HG02885 (cell line): Measurements from ENCODE around the gene SLC35F6.

Experiments used
- ATAC-seq: cut with Tn5 transposase; IDR thresholded peaks from one replicate; pipeline ENCODE4 v1.9.1; 2021; ENCODE audit warnings: mild to moderate bottlenecking; ENCODE audit not compliant: unreplicated experiment, poor library complexity

Gene SLC35F6, protein sequence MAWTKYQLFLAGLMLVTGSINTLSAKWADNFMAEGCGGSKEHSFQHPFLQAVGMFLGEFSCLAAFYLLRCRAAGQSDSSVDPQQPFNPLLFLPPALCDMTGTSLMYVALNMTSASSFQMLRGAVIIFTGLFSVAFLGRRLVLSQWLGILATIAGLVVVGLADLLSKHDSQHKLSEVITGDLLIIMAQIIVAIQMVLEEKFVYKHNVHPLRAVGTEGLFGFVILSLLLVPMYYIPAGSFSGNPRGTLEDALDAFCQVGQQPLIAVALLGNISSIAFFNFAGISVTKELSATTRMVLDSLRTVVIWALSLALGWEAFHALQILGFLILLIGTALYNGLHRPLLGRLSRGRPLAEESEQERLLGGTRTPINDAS

DNA sequence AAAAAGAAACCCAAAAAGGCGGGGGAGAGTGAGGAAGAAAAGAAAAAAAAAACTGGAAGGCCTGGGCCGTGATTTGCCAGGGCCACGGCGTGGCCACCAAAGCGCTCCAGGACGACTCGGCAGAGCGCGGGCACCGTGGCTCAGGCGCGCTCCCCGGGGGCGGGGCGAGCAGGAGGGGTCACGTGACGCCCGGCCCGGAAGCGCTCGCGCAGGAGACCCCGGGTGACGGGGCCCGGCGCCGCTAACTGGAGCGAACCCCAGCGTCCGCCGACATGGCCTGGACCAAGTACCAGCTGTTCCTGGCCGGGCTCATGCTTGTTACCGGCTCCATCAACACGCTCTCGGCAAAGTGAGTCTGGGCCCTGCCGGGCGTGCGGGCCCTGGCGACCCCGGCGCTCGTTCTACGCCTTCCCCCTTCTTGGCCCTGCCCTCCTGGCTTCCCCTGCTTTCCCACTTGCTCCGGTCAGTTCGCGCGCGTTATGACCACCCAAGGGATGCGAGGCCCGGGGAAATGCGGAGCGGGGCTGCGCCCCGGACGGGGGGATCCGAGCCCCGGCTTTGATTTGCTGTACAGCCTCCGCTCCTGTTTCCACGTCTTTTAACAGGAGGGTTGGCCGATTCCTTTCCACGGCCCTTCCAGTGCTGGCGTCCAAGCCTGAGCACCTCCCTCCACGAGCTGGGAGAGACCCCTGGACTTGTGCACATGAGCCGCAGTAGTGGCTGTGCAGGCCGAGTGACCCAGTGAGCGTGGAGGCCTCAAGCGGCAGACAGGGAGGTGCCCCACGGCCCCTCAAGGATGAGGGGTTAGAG, at the start of gene SLC35F6:
SLC35F6 (plus strand) TSS at position 207 of the 810 bp plus-strand sequence; CDS start at position 273, 66 bp downstream.
- ATAC-seq, result peak; percentile 92

DNA sequence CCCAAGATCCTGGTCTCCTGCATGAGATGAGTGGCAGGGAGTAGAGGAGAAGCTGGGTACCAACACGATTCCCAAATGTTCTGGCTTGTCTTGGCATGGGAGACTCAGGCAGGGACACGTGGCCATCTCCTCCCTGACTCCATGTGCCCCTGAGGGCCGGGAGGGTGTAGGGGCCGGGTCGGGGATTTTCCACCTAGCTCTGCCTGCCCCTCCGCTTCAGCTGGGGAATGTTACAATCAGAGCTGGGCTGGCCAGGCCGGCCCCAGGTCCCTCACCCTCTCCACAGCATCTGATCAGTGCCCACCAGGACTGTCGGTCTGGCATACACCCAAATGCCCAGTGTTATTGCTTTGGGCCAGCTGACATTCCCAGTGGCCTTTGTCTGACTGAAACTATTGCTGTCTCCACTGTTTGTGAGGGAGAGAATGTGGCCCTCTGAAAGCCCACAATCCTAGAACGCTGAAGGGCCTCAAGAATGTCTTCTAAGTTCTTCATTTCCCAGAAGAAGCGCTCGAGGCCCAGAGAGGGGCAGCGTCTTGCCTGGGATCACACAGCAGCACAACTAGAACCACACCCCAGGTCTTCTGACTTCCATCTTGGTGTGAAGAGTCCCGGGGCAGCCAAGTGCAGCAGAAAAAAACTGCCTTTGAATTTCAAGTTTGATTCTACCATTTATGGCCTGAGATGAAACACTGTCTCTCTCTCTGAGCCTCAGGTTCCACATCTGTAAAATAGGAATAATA, 48.4 kb upstream of the SLC35F6 start:
- no peak for ATAC-seq

DNA sequence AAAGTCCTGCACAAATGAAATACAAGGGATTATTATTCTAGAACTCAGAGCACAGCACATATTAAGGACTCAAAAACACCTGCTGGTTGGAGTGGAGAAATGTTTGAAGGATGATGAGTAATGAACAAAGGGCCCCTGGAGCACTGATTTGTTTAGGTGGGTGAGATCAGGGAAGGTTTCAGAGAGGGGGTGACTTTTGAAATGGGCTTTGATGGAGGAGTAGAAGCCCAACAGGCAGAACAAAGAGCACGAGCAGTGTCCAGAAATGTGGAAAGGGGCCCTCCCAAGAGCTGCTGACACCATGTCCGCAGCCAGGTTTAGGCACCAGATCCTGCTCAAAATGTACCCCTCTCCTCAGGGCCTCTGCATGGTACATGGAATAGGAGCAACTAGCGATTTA, 47.7 kb upstream of the SLC35F6 start:
- no peak for ATAC-seq

DNA sequence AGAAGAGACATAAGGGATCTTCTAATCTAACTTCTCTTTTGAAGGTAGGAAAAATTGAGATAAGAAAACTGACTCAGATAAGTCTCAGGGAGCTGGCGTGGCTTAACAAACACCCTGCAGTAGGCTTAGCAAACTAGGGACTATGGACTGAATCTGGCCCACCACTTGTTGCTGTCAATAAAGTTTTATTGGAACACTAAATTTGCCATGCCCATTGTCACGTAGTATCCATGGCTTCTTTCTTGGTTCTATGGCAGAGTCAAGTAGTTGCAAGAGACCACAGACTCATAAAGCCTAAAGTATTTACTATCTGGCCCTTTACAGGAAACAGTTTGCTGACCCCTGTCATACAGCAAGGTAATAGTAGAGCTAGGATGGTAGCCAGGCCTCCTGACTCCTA, 47.3 kb upstream of the SLC35F6 start:
- no peak for ATAC-seq

DNA sequence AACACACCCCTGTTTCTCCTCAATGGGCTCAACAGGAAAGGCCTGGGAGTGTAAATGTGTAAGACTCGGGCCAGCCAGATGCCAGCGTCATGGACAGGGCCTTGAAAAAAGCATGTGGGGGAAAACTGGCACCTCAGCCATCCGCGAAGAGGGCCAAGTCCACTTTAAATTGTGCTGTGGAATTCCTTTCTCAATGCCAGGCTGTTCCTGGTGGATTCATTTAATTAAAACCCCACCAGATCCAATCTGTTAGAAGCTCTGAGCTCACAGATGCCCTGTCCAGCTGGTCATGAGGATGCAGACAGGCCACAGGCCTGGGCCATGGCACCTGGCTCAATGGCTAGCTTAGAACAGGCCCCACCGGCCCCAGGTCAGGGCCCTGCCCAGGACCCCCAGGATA, 46.7 kb upstream of the SLC35F6 start:
- no peak for ATAC-seq

DNA sequence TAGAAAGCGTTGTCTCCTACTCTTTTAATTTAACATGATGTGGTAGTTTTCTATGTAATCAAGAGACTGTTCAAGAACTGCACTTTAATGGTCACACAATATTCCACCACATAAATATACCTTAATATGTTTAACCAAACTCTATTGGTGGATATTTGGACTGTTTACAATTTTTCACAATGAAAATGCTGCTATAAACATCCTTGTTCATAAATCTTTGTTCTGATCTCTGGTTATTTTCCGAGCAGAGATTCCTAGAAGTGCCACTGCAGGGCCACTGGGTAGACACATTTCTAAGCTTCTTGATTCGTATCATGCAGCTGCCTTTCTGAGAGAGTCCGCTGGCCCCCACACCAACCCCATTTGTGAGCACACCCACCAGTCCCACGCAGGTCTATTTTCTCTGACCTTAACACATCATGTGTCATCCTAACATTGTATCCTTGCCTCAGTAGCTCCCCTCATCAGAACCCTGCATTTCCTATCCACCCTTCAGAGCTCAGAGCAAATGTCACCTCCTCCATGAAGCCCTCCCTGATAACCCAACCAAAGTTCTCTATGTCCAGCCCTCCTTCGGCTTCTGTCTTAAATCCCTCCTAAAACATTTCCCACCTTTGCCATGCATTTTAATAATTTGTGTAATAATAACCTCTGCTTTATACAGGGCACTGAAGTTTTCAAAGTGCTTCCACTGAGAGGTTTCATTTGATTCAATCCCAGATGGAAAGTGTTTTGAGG, 45.0 kb upstream of the SLC35F6 start:
- no peak for ATAC-seq

DNA sequence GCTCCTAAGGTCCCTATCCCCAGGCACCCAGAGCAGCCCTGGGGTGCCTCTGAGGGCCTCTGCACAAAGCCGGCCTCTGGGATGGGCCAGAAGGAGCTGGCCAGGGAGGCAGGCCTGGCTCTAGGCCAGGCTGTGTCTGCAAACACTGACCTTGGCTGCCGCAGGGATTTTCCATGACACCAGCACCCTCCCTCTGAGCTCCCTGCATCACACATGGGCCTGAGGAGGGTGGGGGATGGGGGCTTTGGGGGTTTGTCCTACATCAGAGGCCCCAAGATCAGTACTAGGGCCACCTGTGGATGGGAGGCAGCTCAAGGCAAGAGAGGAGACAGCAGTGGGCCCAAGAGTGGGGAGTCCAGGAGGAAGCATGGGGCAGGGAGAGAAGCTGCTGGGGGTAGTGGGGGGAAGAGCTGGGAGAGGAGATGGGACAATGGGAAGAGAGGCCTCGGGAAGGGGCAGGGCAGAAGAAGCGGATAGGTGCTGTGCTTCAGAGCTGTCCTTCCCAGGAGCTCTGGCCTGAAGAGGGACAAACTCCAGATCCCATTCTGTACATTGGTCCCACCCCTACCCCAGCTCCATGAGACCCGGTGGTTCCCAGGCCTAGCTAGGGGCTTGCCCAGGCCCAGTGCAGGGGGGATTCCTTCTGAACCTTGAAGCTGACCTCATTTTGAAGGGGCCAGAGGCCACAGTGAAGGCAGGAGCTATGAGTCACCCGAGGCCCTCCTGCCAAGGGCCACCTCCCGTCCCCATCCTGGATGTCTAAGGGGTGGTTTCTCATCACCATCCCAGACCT, 43.6 kb upstream of the SLC35F6 start:
- ATAC-seq, result no peak

DNA sequence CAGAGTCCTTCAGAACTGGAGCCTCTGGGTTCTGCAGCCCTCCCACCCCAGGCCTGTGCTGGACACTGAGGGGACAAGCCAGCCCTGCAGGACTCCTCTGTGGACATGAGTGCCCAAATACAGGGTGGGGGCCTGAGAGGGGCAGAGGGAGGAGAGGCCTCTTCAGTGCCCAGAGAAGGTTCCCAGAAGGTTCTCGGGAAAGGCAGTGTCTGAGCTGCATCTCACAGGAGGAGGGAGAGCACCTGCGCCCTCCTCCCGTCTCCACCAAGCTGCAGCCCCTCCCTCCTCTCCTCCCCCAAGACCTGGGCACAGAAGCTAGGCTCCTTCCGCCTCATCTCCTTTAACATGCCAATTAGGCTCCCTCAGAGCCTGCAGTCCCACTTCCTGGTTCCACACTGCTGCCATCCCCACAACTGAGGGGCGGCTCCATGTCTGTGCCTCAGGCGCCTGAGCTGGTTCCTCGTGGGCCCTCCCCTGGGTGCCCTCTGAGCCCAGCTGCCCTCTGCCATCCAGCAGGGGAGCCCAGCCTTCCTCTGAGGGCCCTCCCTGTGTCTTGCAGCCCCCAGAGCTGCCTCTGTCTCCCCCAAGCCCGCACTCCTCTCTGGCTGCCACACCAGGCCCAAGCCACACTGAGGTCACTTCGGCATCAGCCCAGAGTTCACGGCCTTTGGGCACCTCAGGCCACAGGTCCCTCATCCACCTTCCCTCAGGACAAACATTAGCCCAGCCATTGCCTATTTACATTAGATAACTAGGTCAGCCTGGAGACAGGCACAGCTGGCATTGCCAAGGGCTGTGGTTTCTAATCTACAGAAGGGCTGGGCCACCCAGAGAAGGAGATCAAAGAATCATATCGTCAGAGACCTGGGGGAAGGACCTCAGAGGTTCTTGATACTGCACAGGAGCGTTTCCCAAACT, 42.7 kb upstream of the SLC35F6 start:
- no peak for ATAC-seq

DNA sequence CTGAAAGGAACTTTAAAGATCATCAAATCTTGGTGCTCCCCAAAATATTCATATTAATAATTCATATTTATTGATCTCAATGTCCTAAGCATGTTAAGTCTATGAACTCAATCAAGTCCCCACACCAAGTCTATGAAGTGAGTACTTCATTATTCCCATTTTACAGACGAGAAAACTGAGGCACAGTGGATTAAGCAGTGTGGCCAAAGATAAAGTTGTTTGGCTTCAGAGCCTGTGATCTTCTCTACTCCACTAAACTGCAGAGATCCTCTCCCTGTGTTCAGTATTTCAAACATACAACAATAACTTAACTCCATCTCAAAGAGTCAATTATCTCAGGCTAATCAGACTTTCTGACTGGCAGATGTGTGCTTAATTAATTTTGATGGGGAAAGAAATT, 41.8 kb upstream of the SLC35F6 start:
- no peak for ATAC-seq

DNA sequence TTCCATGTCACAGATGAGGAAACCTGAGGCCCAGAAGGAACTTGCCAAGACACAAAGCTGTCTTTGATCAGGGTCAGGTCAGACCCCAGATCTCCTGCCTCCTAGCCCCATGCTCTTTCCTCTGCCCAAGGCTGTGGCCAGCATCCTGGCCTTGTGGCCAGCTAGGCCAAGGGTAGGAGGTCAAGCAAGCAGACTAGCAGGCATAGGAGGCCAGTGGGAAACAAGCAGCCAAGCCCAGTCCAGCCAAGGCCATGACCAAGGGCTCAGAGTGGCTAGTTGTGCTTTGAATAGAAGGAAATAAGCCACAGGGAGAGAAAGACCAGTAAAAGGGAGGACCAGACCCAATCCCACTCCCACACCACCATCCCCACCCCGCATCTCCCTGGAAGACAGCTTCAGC, 41.2 kb upstream of the SLC35F6 start:
- ATAC-seq, result no peak

DNA sequence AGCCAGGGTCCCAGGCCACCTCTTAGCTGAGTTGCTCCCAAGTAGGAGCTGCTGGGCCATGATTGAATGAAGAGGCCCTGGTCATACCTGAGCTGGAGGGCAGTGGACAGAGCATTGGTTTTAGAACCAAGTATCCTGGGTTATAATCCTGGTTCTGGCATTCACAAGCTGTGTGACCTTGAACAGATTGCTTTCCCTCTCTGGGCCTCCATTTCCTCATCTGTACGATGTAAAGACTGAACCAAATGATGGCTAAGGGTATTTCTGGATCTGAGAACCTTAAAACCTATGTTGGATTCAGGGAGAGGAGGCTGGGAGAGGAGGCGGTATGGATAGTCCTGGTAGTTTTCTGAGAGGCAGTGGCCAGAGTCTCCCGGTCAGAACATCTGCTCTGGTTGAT, 40.6 kb upstream of the SLC35F6 start:
- no peak for ATAC-seq

DNA sequence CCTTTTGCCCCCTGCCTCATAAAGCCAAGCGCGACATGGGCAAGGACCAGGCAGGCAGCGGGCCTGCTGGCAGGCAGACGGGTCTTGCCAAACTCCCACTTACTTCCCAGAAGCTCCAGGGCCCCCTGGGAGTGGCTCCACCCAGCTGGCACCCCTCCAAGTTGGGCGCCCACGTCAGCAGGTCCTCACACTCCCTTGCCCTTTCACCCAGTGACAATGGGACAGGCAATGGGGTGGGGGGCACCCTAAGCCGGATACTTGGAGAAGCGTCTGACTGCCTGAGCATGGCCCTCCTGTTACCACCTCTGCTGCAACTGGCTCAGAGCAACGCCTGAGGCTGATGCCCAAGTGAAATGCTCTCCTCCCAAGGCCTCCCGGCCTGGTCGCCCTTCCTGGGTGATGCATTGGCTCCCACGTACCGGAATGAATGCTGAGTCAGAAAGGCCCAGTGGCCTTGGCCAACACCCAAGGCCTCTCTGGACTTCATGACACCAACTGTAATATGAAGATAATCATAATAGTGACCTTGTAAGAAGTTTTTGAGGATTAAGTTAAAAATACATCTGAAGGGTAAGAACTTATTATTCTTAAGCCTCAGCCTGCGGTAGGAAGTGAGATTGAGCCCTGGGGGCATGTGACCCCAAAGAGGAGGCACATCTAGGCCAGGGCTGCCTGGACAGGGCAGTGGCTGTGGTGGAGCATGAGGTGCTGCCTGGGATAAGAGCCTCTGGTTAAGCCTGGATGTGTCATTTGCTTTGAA, 39.9 kb upstream of the SLC35F6 start:
- ATAC-seq, result no peak

DNA sequence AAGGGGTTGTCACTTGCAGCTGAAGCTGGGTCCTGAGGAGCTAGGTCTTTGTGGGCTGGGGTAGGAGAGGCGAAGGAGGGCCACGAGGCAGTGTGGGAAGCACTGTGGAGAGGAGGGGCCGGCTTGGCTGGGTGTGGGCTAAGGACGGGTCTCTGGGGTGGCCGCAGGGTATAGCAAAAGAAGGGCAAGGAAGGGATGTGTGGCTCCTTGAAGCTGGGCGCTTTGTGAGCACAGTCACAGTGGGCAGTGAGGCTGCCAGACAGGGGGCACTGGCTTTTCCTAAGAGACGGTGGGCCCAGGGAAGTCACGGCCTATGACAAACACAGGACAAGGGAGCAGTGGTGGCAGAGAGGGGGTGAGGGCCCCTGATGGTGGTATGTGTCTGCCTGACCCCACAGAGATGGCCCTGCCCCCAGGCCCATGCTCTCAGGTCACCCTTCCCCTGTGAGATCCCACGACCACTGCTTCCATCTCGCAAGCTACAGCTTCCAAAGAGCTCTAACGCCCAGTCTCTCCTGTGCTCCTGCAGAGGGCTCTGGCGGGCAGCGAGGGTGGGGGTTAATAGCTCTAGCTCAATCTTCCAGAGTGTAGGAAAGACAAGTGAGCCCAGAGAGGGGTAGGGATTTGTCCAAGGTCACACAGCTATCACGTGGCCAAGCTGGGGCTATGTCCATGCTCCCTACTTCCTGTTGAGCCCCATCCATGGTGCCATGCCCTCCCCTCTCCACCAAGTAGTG, 39.1 kb upstream of the SLC35F6 start:
- ATAC-seq, result no peak

DNA sequence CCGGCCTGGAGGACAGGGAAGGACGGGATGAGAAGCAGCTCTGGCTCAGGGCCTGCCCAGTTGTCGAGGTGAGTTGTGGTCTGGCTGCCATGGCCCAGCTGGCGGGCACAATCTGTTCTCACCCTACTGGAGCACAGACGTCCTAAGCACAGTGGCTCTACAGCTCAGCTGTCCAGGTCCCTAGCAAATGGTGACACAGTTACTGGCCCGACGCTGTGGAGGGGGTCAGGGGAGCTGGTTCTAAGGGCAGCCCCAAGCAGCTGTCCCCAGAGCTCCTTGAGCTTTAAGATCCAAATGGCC, 38.6 kb upstream of the SLC35F6 start:
- ATAC-seq, result no peak

DNA sequence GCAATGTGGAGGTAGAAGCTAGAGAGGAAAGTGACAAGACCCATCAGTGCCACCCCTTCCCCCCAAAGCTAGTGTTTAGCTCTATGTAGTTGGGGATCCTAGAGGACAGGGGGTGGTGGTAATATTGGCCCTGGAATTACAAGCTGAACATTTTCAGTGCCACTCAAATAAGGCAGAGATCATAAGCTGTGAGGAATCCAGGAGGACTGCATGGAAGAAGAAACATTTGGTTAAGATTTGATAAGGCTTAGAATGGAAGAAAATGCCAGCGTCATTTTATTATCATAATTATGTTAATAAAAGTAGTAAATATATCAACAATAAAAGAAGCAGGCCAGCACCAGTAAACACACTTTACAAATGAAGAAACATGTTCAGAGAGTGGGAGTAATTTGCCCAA, 37.9 kb upstream of the SLC35F6 start:
- no peak for ATAC-seq

DNA sequence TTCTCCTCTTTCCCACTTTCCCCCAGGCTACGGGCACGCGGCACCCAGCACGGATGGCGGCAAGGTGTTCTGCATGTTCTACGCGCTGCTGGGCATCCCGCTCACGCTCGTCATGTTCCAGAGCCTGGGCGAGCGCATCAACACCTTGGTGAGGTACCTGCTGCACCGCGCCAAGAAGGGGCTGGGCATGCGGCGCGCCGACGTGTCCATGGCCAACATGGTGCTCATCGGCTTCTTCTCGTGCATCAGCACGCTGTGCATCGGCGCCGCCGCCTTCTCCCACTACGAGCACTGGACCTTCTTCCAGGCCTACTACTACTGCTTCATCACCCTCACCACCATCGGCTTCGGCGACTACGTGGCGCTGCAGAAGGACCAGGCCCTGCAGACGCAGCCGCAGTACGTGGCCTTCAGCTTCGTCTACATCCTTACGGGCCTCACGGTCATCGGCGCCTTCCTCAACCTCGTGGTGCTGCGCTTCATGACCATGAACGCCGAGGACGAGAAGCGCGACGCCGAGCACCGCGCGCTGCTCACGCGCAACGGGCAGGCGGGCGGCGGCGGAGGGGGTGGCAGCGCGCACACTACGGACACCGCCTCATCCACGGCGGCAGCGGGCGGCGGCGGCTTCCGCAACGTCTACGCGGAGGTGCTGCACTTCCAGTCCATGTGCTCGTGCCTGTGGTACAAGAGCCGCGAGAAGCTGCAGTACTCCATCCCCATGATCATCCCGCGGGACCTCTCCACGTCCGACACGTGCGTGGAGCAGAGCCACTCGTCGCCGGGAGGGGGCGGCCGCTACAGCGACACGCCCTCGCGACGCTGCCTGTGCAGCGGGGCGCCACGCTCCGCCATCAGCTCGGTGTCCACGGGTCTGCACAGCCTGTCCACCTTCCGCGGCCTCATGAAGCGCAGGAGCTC, 36.2 kb upstream of the SLC35F6 start:
- ATAC-seq, result no peak
